GM12878 (cell line): Measurements from ENCODE around the gene RUBCNL.
A peak's percentile ranks its signal among the peaks of the same experiment; 100 is the strongest.

Source experiments
- IRF4 ChIP-seq: IDR thresholded peaks from 2 replicates; pipeline ENCODE4 v1.6.1; 2011; ENCODE audit warnings: low read depth, low read length
- SIN3A ChIP-seq: IDR thresholded peaks from 2 replicates; pipeline ENCODE4 v1.6.1; 2012; ENCODE audit warnings: low read depth, low read length, improper control_type of control experiment
- YY1 ChIP-seq: IDR thresholded peaks from 2 replicates; pipeline ENCODE4 v1.6.1; 2011; ENCODE audit warnings: low read depth, mild to moderate bottlenecking, low read length
- TF ChIP-seq, protein P1 (sequence below): IDR thresholded peaks from 2 replicates; pipeline ENCODE4 v1.6.1; 2012; ENCODE audit warnings: low read depth, low read length, improper control_type of control experiment

DNA sequence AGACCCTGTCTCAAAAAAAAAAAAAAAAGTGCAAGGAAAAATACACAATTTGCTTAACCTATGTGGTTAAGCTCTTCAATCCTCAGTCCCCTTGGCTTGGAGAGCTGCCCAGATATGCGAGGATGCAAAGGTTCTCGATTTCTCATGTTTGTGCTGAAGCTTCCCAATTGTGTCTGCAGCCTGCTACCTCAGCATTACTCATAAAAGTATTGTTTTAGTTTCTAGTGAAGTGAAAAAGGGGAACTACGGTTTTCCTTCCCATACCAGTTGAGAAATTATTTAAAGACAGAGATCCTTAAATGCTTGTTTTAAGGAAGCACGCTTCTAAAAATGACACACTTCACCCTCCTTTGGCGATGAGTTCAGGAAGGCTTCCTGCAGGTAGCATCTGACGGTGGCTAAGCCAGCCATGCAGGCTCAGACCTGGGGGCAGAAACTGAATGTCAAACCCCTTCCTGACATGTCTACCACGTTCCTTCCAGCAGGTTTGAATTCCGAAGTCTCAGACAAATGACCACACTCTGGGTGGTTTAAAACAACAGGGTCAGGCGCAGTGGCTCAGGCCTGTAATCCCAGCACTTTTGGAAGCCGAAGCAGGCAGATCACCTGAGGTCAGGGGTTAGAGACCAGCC, 47.9 kb downstream of the RUBCNL start:
- TF ChIP-seq, protein P1, sequence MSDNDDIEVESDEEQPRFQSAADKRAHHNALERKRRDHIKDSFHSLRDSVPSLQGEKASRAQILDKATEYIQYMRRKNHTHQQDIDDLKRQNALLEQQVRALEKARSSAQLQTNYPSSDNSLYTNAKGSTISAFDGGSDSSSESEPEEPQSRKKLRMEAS, result no peak
- no peak for TF ChIP-seq SIN3A
- 0 out of 2 replicates have a peak, but pooled peaks have one; percentile 9 for TF ChIP-seq IRF4
- TF ChIP-seq YY1, result no peak
